IMR-90 (cell line): ENCODE data around the gene TMEM248. TPM values are rescaled to one million over a fixed set of nuclear protein-coding genes. Genes with fewer than 3 reads are reported as not detected.

Experiments
- ATAC-seq: fragments of 200-7000 bp; cut with Tn5 transposase; 2 replicates; pipeline ENCODE4 v1.9.1; 2020; ENCODE audit warnings: low read depth, mild to moderate bottlenecking, moderate library complexity
- BruUV-seq: library from RNA; stranded (reverse); fragments of 400-500 nt; replicated peaks from 2 replicates; lab custom pipeline; 2021; lab: Mats Ljungman, UMichigan
- CTCF ChIA-PET: fragments of 300-600 bp; formaldehyde crosslinking; extraction: SDS; loops from one replicate; lab custom pipeline; 2021; ENCODE audit warnings: antibody characterized with exemption; lab: Yijun Ruan, JAX
- POLR2A ChIA-PET: fragments of 300-600 bp; sonication (Branson Sonifier 250); formaldehyde crosslinking; loops from one replicate; lab custom pipeline; 2022; ENCODE audit warnings: antibody characterized with exemption; ENCODE audit not compliant: unreplicated experiment; lab: Charles Lee
- DNase-seq: peaks from one replicate; pipeline ENCODE4 v3.0.0; 2013
- H2AFZ ChIP-seq: replicated peaks from 2 replicates; pipeline ENCODE3; 2013; ENCODE audit warnings: low read length, mild to moderate bottlenecking; ENCODE audit not compliant: poor library complexity
- H2AK5ac ChIP-seq: 2 replicates; pipeline ENCODE4 v1.6.1; 2013; ENCODE audit warnings: low read depth, low read length, inconsistent platforms
- H2AK9ac ChIP-seq: replicated peaks from 2 replicates; pipeline ENCODE3; 2013; ENCODE audit warnings: mild to moderate bottlenecking, low read depth, low read length, moderate library complexity; ENCODE audit not compliant: poor library complexity
- H2BK120ac ChIP-seq: 2 replicates; pipeline ENCODE4 v1.6.1; 2013; ENCODE audit warnings: low read depth, low read length, inconsistent platforms
- H2BK15ac ChIP-seq: 3 replicates; pipeline ENCODE4 v1.6.1; 2013; ENCODE audit warnings: low read depth, low read length, inconsistent platforms
- H2BK20ac ChIP-seq: 2 replicates; pipeline ENCODE4 v1.6.1; 2013; ENCODE audit warnings: low read depth, mild to moderate bottlenecking, inconsistent platforms, low read length, moderate library complexity
- H2BK5ac ChIP-seq: 2 replicates; pipeline ENCODE4 v1.6.1; 2013; ENCODE audit warnings: mild to moderate bottlenecking, low read depth, low read length, inconsistent platforms; ENCODE audit not compliant: poor library complexity, severe bottlenecking
- H3K14ac ChIP-seq: replicated peaks from 2 replicates; pipeline ENCODE4 v1.6.1; 2013; ENCODE audit warnings: low read depth, low read length, inconsistent platforms
- H3K18ac ChIP-seq: 2 replicates; pipeline ENCODE4 v1.6.1; 2013; ENCODE audit warnings: low read depth, low read length, control low read depth
- H3K23ac ChIP-seq: 2 replicates; pipeline ENCODE4 v1.6.1; 2013; ENCODE audit warnings: low read depth, low read length, inconsistent platforms
- H3K27ac ChIP-seq: 2 replicates; pipeline ENCODE4 v1.5.1; 2013; ENCODE audit warnings: mild to moderate bottlenecking, control low read depth, low read length; ENCODE audit not compliant: insufficient read depth
- H3K27me3 ChIP-seq: 2 replicates; pipeline ENCODE4 v1.6.1; 2013; ENCODE audit warnings: low read length; ENCODE audit not compliant: control insufficient read depth, insufficient read depth
- H3K36me3 ChIP-seq: 2 replicates; pipeline ENCODE4 v1.6.1; 2013; ENCODE audit warnings: low read length, mixed read lengths; ENCODE audit not compliant: control insufficient read depth, insufficient read depth
- H3K4ac ChIP-seq: 2 replicates; pipeline ENCODE4 v1.6.1; 2013; ENCODE audit warnings: low read depth, low read length, inconsistent platforms
- H3K4me1 ChIP-seq: 2 replicates; pipeline ENCODE4 v1.6.1; 2013; ENCODE audit warnings: low read length, mixed read lengths; ENCODE audit not compliant: control insufficient read depth, insufficient read depth
- H3K4me2 ChIP-seq: 2 replicates; pipeline ENCODE4 v1.6.1; 2013; ENCODE audit warnings: low read depth, mild to moderate bottlenecking, control low read depth, low read length, moderate library complexity
- H3K4me3 ChIP-seq: 2 replicates; pipeline ENCODE4 v1.5.1; 2013; ENCODE audit warnings: low read depth, mild to moderate bottlenecking, control low read depth, low read length, moderate library complexity; ENCODE audit not compliant: insufficient read depth
- H3K56ac ChIP-seq: 2 replicates; pipeline ENCODE4 v1.6.1; 2013; ENCODE audit warnings: low read length, inconsistent platforms; ENCODE audit not compliant: insufficient read depth; ENCODE audit errors: extremely low read depth
- H3K79me1 ChIP-seq, 2 experiments: 2 replicates each; pipeline ENCODE4 v1.6.1; 2013; ENCODE audit warnings: low read length in 2 of 2, inconsistent platforms in 1 of 2, low read depth in 1 of 2
- H3K9ac ChIP-seq: 2 replicates; pipeline ENCODE4 v1.6.1; 2013; ENCODE audit warnings: low read depth, low read length, control low read depth
- H3K9me1 ChIP-seq: 2 replicates; pipeline ENCODE4 v1.6.1; 2013; ENCODE audit warnings: low read length, inconsistent platforms; ENCODE audit not compliant: insufficient read depth
- H3K9me3 ChIP-seq: 2 replicates; pipeline ENCODE4 v1.6.1; 2013; ENCODE audit warnings: low read length; ENCODE audit not compliant: control insufficient read depth, insufficient read depth
- H4K20me1 ChIP-seq: 2 replicates; pipeline ENCODE4 v1.6.1; 2013; ENCODE audit warnings: low read length, inconsistent platforms; ENCODE audit not compliant: insufficient read depth
- H4K5ac ChIP-seq: 2 replicates; pipeline ENCODE4 v1.6.1; 2013; ENCODE audit warnings: mild to moderate bottlenecking, low read depth, low read length, control low read depth
- H4K8ac ChIP-seq, 2 experiments: 2 replicates each; pipeline ENCODE4 v1.6.1; 2013; ENCODE audit warnings: low read depth in 2 of 2, low read length in 2 of 2, control low read depth in 1 of 2, inconsistent platforms in 1 of 2
- H4K91ac ChIP-seq: 2 replicates; pipeline ENCODE4 v1.6.1; 2013; ENCODE audit warnings: low read depth, low read length, inconsistent platforms; ENCODE audit not compliant: insufficient read depth
- CEBPB ChIP-seq: IDR thresholded peaks from 2 replicates; pipeline ENCODE4 v1.6.1; 2012; ENCODE audit warnings: low read depth, low read length, improper control_type of control experiment
- CTCF ChIP-seq: conservative IDR thresholded peaks from 2 replicates; pipeline ENCODE4 v1.5.1; 2012; ENCODE audit warnings: mild to moderate bottlenecking, low read depth, low read length, improper control_type of control experiment
- FOS ChIP-seq: fragments of 150-350 bp; IDR thresholded peaks from 2 replicates; pipeline ENCODE4 v1.6.1; 2016; ENCODE audit warnings: low read depth, low read length
- MAZ ChIP-seq: IDR thresholded peaks from 2 replicates; pipeline ENCODE4 v1.6.1; 2012; ENCODE audit warnings: low read depth, mild to moderate bottlenecking, low read length, improper control_type of control experiment, moderate library complexity, borderline replicate concordance
- MXI1 ChIP-seq: IDR thresholded peaks from 2 replicates; pipeline ENCODE4 v1.6.1; 2012; ENCODE audit warnings: low read depth, mild to moderate bottlenecking, low read length, moderate library complexity, borderline replicate concordance
- RAD21 ChIP-seq: IDR thresholded peaks from 2 replicates; pipeline ENCODE4 v1.6.1; 2012; ENCODE audit warnings: low read length, improper control_type of control experiment
- RCOR1 ChIP-seq: IDR thresholded peaks from 2 replicates; pipeline ENCODE4 v1.6.1; 2012; ENCODE audit warnings: mild to moderate bottlenecking, low read length, improper control_type of control experiment; ENCODE audit not compliant: insufficient replicate concordance
- RFX5 ChIP-seq: IDR thresholded peaks from 2 replicates; pipeline ENCODE4 v1.8.0; 2012; ENCODE audit warnings: low read depth, mild to moderate bottlenecking, low read length, moderate library complexity
- SMC3 ChIP-seq: fragments of 150-350 bp; IDR thresholded peaks from 2 replicates; pipeline ENCODE4 v1.6.1; 2016; ENCODE audit warnings: low read depth, mild to moderate bottlenecking, antibody characterized with exemption, low read length, moderate library complexity
- WGBS, 2 experiments: methylation state at CpG; one replicate each; pipeline versions ENCODE4 v1.1.5 to v1.1.7; 2013; ENCODE audit warnings: missing lambda C conversion rate in 2 of 2; ENCODE audit not compliant: insufficient read length in 1 of 2; ENCODE audit errors: extremely low coverage in 2 of 2; 5-methylcytosine and 5-hydroxymethylcytosine counted together
- dilution Hi-C: fragments of 300-500 bp; cut with HindIII; formaldehyde crosslinking; loops from one replicate; pipeline ENCODE4 v1.14.3; 2018; ENCODE audit warnings: low sequenced_read_pairs; ENCODE audit not compliant: unreplicated experiment
- in situ Hi-C: fragments of 300-500 bp; cut with MboI; formaldehyde crosslinking; loops from 3 replicates; pipeline ENCODE4 v1.14.3; 2019; ENCODE audit warnings: low sequenced_read_pairs, inconsistent platforms, mixed read lengths
- intact Hi-C: fragments of 100-400 bp; cut with micrococcal nuclease; formaldehyde crosslinking; loops from 2 replicates; pipeline ENCODE4 v1.10.0; 2022
- polyA plus RNA-seq, 3 experiments: library from polyadenylated mRNA; depleted of rRNA; stranded (reverse); fragments of >200 nt; gene quantifications; 2 replicates each; pipeline ENCODE4 v1.2.3, GENCODE V29; 2012; ENCODE audit warnings: low replicate concordance in 1 of 3
- total RNA-seq: library from RNA; depleted of rRNA; stranded (reverse); fragments of >200 nt; gene quantifications from 2 replicates; pipeline ENCODE4 v1.2.3, GENCODE V29; 2012

TMEM248 gene
- total and polyA plus RNA-seq, 2 of the 4 experiments (the other 2 are of a cell fraction) = 103 to 175 TPM

DNA sequence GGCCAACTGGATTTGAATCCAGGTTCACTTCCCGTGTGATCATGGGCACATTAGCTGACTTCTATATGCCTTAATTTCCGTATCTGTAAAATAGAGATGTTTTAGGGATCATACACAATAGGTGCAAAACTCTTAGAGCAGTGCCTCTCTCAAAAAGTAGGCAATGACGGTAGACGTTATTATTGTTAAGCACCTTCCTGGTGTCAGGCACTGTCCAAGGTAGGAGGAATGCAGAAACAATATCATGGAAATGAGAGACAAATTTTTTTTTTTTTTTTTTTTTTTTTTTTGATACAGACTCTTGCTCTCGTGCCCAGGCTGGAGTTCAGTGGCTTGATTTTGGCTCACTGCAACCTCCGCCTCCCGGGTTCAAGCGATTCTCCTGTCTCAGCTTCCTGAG is 8.1 kb downstream of the TMEM248 start:
- CTCF ChIA-PET = no interaction called here
- no peak overlapping the region for H3K4me3 ChIP-seq
- no peak overlapping the region for H3K18ac ChIP-seq
- TF ChIP-seq FOS (no peak), RFX5 (no peak), RAD21 (no peak), MAZ (no peak), CEBPB (no peak), MXI1 (no peak), CTCF (no peak), RCOR1 (no peak), SMC3 (no peak)
- no peak overlapping the region for H2BK120ac ChIP-seq
- no peak overlapping the region for H3K23ac ChIP-seq
- no peak overlapping the region for H4K91ac ChIP-seq
- intact Hi-C loops = loop anchor here (10.0 kb wide), 1 partner anchor 46 kb away; no protein-coding TSS in a partner anchor
- peaks cover 87% of the 10 kb centered on the region for H4K20me1 ChIP-seq
- H3K27me3 ChIP-seq = no peaks in the 10 kb centered on the region
- no peak overlapping the region for H3K14ac ChIP-seq
- H2AK5ac ChIP-seq = no peak overlapping the region
- WGBS, 2 experiments = no CpG with 5 or more reads among the region's 8 CpGs
- no peak for DNase-seq
- H2AK9ac ChIP-seq = no peak overlapping the region
- no peak overlapping the region for H3K27ac ChIP-seq
- dilution Hi-C loops = no loop called here
- no TSS peak for BruUV-seq
- H4K8ac ChIP-seq = no peak overlapping the region
- in situ Hi-C loops = no loop called here
- H2AFZ ChIP-seq = no peak overlapping the region
- peaks cover 4 to 79% of the 10 kb centered on the region in 2 experiments for H3K79me1 ChIP-seq
- H4K5ac ChIP-seq = no peak overlapping the region
- H3K4me2 ChIP-seq = no peak overlapping the region
- H3K9me1 ChIP-seq = peaks cover 15% of the 10 kb centered on the region; the same call in 1 of the 2 replicates
- peaks cover 2% of the 10 kb centered on the region for H3K36me3 ChIP-seq
- no peak overlapping the region for H2BK20ac ChIP-seq
- POLR2A ChIA-PET = no interaction called here
- peaks cover 3% of the 10 kb centered on the region; the same call in 1 of the 2 replicates for H3K4me1 ChIP-seq
- no peak for ATAC-seq
- no peak overlapping the region for H3K9ac ChIP-seq
- no peak overlapping the region for H2BK15ac ChIP-seq
- no peak overlapping the region for H3K56ac ChIP-seq
- H3K4ac ChIP-seq = no peak overlapping the region
- H2BK5ac ChIP-seq = no peak overlapping the region
- H3K9me3 ChIP-seq = no peaks in the 10 kb centered on the region
